ENCODE measurements around the gene SMG6. TPM values are rescaled to one million over a fixed set of nuclear protein-coding genes. Genes with fewer than 3 reads are reported as not detected.

Gene SMG6
- polyA plus RNA-seq, 1 of the 3 experiments (the other 2 are of a cell fraction) = 15.7 TPM

- Histone ChIP-seq H3K36me3 (replicated peaks in 1 of 2; ENCODE audit: control insufficient read depth in 1 of 2, insufficient read depth in 2 of 2, low read length in 1 of 2) (no peaks in the 10 kb centered on the region), H3K79me2 (ENCODE audit: insufficient read depth) (no peaks in the 10 kb centered on the region), H3K9ac (no peak overlapping the region), H3K27me3 (ENCODE audit: insufficient read depth) (peaks cover 46% of the 10 kb centered on the region), H3F3A (replicated peaks; ENCODE audit: insufficient read depth) (no peaks in the 10 kb centered on the region), H4K20me1 (ENCODE audit: insufficient read depth) (no peaks in the 10 kb centered on the region), H3K27ac (ENCODE audit: low read depth in 2 of 2, low read length in 1 of 2) (no peak overlapping the region), H2AFZ (ENCODE audit: low read depth) (no peak overlapping the region), H3K4me3 (ENCODE audit: low read depth in 2 of 2, low read length in 1 of 2) (no peak overlapping the region), H3K4me2 (no peak overlapping the region), H3K4me1 (ENCODE audit: control insufficient read depth in 1 of 2, insufficient read depth in 2 of 2, low read depth in 1 of 2, low read length in 1 of 2) (peaks cover 0 to 7% of the 10 kb centered on the region in 2 experiments; a peak in 1 of 4 replicates), H3K9me2 (no peaks in the 10 kb centered on the region), H3K9me3 (no peaks in the 10 kb centered on the region)
- DNase-seq = no peak
- TF ChIP-seq RCOR1 (IDR thresholded peaks at IDR 0.05; ENCODE audit: low read length) (no peak), TAF1 (IDR thresholded peaks at IDR 0.05; ENCODE audit: borderline replicate concordance, low read depth, low read length) (no peak), FOSL2 (IDR thresholded peaks at IDR 0.05; ENCODE audit: borderline replicate concordance, low read depth) (no peak), ZBTB33 (IDR thresholded peaks at IDR 0.05; ENCODE audit: borderline replicate concordance, low read depth) (no peak), RXRA (IDR thresholded peaks at IDR 0.05; ENCODE audit: borderline replicate concordance, low read depth) (no peak), POLR2AphosphoS5 (IDR thresholded peaks at IDR 0.05; ENCODE audit: low read depth, low read length) (no peak), NRF1 (IDR thresholded peaks at IDR 0.05; ENCODE audit: low read depth, low read length) (no peak)
- ChIA-PET CTCF (interaction anchor here (1.4 to 3.1 kb wide), 5 partner anchors 9 to 139 kb away, joined by 4 to 16 read pairs (median 4); no protein-coding TSS in a partner anchor), POLR2A (no interaction called here)
- 64% methylated on average over 6 of the region's 8 CpGs for WGBS (ENCODE audit: low lambda C conversion rate)
Measured at GRCh38 chr17:2020721-2021120, 282.9 kb downstream of the SMG6 start.

- Histone ChIP-seq H3K79me2 (ENCODE audit: insufficient read depth) (no peaks in the 10 kb centered on the region), H3K4me3 (ENCODE audit: low read depth in 2 of 2, low read length in 1 of 2) (no peak overlapping the region), H3K27me3 (ENCODE audit: insufficient read depth) (peaks cover 36% of the 10 kb centered on the region), H3K4me1 (ENCODE audit: control insufficient read depth in 1 of 2, insufficient read depth in 2 of 2, low read depth in 1 of 2, low read length in 1 of 2) (peaks cover 0 to 1% of the 10 kb centered on the region in 2 experiments; a peak in 1 of 4 replicates), H3K27ac (ENCODE audit: low read depth in 2 of 2, low read length in 1 of 2) (no peak overlapping the region), H3K9ac (no peak overlapping the region), H4K20me1 (ENCODE audit: insufficient read depth) (no peaks in the 10 kb centered on the region), H3K9me2 (no peaks in the 10 kb centered on the region), H3K4me2 (no peak overlapping the region), H3K9me3 (no peaks in the 10 kb centered on the region), H3K36me3 (replicated peaks in 1 of 2; ENCODE audit: control insufficient read depth in 1 of 2, insufficient read depth in 2 of 2, low read length in 1 of 2) (no peaks in the 10 kb centered on the region), H3F3A (replicated peaks; ENCODE audit: insufficient read depth) (no peaks in the 10 kb centered on the region), H2AFZ (ENCODE audit: low read depth) (no peak overlapping the region)
- 61% methylated on average over 8 of the region's 8 CpGs for whole genome bisulfite sequencing (ENCODE audit: low lambda C conversion rate)
- no peak for DNase-seq
- ChIA-PET POLR2A (no interaction called here), CTCF (interaction anchor here (0.6 to 3.1 kb wide), 9 partner anchors 8 to 229 kb away, joined by 3 to 16 read pairs (median 4); partner anchors contain the start of gene DPH1)
- TF ChIP-seq NFIC (IDR thresholded peaks at IDR 0.05; ENCODE audit: borderline replicate concordance) (no peak), CTCF (IDR thresholded peaks at IDR 0.05) (no peak), MEF2A (IDR thresholded peaks at IDR 0.05; ENCODE audit: borderline replicate concordance, low read depth) (no peak), ELF1 (IDR thresholded peaks at IDR 0.05) (no peak), MXI1 (IDR thresholded peaks at IDR 0.05; ENCODE audit: low read depth, low read length) (no peak), EP300 (IDR thresholded peaks at IDR 0.05; ENCODE audit: borderline replicate concordance in 1 of 2, low read depth in 1 of 2, low read length in 1 of 2) (no peak), TAF1 (IDR thresholded peaks at IDR 0.05; ENCODE audit: borderline replicate concordance, low read depth, low read length) (no peak), TEAD4 (IDR thresholded peaks at IDR 0.05; ENCODE audit: borderline replicate concordance, insufficient read depth) (no peak), MAX (IDR thresholded peaks at IDR 0.05; ENCODE audit: low read depth) (no peak), RFX5 (IDR thresholded peaks at IDR 0.05; ENCODE audit: low read length) (no peak), FOXJ3 (CRISPR knock-in tag; IDR thresholded peaks at IDR 0.05) (no peak), REST (IDR thresholded peaks at IDR 0.05; ENCODE audit: low read depth, low read length) (no peak), FOXM1 (IDR thresholded peaks at IDR 0.05; ENCODE audit: low read depth) (no peak)
Measured at GRCh38 chr17:2019723-2020122, 283.9 kb downstream of the SMG6 start.
